Stimulated activated CD8-positive, alpha-beta memory T cell treated with anti-CD3 and anti-CD28 coated beads, Interleukin-7, amount 100 ng/mL, for 1 hour (primary cell): ENCODE results near the gene RBM45.
"Not testable (repeated sequence)": the region's sequence is repeated elsewhere in the genome, so short reads cannot be mapped to it uniquely, and the experiment has no call there.

Source experiments
- DNase-seq, 2 donors: peaks; one replicate each; pipeline ENCODE4 v3.0.0-alpha.2; 2020; ENCODE audit warnings: low read depth in 2 of 2

RBM45 gene, protein sequence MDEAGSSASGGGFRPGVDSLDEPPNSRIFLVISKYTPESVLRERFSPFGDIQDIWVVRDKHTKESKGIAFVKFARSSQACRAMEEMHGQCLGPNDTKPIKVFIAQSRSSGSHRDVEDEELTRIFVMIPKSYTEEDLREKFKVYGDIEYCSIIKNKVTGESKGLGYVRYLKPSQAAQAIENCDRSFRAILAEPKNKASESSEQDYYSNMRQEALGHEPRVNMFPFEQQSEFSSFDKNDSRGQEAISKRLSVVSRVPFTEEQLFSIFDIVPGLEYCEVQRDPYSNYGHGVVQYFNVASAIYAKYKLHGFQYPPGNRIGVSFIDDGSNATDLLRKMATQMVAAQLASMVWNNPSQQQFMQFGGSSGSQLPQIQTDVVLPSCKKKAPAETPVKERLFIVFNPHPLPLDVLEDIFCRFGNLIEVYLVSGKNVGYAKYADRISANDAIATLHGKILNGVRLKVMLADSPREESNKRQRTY

DNA sequence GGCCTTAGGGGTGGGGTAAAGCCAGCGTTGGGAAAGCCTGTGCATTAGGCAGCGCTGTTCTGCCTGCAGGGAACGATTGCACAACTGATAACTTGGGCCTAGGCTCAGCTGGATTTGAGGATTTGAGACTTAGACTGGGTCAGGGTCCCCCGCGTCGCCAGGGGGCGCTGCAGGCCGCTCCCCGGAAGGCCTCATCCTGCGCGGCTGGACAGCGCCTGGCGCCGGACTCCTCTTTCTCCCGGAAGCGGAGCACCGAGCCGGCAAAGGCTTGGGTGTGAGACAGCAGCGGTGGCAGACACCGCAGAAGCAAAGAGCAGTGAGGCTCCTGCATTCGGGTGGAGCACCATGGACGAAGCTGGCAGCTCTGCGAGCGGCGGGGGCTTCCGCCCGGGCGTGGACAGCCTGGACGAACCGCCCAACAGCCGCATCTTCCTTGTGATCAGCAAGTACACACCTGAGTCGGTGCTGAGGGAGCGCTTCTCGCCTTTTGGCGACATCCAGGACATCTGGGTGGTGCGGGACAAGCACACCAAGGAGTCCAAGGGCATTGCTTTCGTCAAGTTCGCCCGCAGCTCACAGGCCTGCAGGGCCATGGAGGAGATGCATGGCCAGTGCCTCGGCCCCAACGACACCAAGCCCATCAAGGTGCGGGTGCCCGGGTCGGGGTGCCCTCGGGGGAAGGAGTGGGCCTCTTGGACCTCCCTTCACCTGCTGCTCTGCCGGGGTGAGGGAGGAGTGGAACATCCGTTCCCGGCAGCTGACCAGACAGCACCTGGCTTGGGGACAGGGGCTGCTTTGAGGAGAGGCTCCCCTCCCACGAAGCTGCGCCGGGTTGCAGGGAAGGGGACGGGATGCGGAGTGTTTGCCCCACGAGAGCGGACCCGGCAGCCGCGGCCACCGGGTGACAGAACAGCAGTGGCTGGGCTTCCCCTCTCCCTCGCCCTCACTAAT is at the start of gene RBM45:
TSS of gene RBM45 (plus strand) at position 236 of the 951 bp plus-strand sequence. CDS start at position 346, 110 bp downstream.
- peak; percentile 69 to 73 for DNase-seq

DNA sequence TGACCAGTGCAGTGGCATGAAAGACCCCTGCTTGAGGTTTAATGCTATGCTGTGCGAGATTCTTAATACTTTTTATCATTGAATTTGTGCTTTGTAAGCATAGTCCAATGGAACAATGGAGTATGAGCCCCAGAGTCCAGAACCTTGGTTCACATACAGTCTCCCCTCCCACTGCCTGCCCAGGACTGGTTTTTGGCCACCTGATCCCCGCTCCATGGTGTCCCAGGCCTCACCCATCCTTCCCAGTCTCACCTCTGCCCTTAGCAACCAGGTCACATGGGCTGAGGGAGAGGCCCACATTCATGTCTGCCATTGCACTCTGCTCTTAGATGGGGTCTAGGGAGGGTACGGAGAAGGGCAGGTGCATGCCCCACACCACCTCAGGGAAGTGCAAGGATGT is 45.9 kb upstream of the RBM45 start:
- DNase-seq = no peak

DNA sequence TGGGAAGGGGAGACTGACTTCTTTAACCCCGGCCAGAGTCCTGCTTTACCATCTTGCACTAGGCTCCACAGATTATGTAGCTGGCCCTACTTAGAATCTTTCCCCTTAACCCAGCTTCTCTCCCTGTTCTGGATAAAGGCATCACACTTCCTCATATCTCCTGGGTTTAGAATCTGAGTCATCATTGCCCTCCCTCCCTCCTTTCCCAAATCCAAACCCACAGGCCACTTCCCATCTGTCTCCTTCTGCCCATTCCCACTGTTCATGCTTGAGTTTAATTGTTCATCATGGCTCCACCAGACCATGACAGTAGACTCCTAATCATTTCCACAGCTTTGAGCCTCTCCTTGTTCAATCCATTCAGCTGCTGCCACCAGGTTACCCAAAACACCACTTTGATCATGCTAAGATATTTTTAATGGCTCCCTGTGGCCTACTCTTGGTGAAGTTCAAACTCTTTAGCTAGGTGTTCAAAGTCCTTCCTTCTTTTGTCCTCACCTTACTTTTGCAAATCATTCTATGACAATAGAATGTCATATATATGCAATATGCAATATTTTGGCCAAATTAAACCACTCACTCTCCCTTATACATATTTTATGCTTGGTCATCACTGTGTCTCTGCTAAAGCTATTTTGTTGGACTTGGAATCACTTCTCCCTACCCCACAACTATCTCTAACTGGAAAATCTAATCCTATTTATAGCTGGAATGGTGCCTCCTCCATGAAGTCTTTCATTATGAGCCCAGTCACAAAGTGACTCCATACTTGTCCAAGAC is 45.2 kb upstream of the RBM45 start:
- DNase-seq = no peak

DNA sequence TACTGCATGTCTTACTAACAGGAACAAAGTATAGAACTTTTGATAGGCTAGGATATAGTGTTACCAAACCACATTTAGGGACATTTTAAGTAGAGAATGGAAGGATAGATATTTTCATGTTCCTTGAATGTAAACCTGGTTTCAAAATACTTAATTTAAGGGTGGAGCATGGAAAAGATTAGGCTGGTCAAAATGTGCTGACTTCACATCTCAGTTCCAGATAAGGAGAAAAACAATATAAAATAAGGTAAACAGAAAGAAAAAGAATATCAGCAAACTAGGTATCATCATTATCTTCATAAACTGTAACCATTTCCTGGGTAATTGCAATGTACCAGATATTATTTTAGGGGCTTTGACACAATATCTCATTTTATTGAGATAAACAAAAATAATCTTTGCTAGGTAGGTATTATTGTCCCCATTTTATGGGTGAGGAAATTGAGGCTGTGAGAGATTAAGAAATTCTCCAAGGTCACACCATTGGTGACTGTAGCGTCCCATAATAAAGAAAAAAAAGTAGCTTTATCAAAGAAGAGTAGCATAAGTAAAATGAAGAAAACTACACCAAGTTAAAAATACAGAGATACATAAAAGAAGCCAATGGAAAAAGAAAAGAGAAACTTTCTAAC is 43.3 kb upstream of the RBM45 start:
- no peak for DNase-seq

DNA sequence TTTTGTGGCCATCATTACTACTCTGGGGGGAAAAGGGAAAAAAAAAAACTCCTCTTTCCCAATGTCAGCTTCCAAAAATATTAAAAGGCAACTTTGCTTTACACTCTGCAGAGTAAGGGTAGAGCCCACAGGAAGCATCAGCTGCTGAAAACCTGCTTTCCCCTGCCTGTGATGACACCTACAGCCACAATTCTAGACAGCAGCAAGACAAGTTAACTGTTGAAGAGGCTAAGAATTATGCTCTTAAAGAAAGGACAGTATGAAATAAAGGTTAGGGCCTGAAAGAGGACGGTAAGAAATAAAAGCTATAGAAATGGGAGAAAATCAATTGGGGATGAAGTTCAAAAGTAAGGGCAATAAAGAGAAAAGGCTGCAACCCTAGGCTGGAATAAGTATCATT is 42.7 kb upstream of the RBM45 start:
- DNase-seq = no peak

DNA sequence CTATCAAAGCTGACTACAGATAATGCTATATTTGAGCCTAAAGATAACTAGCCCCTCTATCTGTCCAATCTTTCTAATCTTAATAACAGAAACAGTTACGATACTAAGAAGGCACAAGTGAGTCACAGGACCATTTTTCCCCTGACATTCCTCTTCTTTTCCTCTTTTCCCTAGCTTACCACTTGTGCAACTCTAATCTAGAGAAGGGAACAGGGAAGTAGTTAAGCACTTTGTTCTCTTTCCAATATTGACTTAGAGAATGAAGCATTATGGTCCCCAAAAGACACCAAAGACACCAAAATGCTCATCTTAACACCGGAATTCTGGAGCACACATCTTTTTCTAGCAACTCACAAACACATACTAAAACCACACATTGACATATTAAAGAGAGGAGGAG is 41.4 kb upstream of the RBM45 start:
- DNase-seq = no peak

DNA sequence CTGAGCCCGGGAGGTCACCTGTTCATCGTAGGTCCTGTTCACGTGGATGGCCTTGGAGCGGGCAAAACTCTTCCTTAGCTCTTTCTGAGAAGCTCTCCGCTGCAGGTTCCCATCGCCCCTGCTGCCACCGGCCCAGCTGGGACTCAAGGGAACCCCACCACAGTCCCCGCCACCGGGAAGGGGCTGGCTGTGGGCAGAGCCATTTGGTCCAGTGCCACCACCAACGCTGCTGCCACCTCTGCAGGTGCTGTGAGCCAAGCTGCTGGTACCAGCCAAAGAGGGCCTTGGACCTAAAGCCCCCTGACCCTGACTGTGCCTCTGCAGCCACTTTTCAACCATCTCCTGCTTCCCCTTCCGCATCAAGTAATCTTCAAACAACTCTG is 40.2 kb upstream of the RBM45 start:
- no peak for DNase-seq

DNA sequence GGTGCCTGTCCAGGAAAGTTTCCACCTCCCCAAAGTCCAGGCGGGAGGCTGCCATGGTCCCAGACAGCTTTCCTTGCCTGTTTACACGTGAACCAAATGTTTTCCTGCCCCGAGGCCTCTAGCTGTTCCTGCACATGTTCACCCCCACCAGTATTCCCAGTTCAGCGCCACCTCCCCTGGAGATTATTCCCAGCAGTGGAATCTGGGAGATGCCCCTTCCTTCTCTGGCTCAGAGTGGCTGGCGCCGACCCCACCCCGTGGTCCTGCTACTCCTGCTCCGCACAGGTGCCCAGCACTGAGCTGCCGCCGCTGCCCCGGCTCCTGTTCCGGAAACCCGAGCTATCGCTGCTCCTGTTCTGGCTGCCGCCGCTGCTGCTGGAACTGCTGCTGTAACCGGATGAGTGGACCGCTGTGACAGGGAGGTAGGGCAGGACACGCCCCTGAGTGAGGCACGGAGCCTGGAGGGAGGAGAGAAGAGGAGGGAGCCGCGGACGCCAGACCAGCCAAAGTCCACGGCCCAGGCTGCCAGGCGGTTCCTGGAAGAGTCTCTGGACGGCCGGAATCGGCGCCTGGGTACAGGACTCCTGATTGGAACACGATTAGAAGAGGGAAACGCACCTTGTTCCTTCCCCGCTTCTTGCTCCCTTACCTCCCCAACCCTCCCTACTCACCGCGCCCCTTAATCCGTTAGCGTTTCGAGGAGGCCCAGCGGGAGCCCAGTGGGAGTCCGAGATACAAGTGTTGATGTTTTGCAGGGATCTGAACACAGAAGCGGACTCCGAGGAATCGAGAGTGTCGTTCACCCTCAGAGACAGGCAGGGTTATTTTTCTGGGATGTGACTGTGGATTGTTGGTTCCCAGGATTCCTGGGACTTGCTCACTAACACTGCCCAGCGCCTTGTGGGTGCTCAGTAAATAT is 39.6 kb upstream of the RBM45 start, which contains the start of gene PDE11A:
TSS of gene PDE11A (minus strand) at position 395 of the 919 bp plus-strand sequence. CDS start at position 55, 340 bp downstream.
- no peak for DNase-seq

DNA sequence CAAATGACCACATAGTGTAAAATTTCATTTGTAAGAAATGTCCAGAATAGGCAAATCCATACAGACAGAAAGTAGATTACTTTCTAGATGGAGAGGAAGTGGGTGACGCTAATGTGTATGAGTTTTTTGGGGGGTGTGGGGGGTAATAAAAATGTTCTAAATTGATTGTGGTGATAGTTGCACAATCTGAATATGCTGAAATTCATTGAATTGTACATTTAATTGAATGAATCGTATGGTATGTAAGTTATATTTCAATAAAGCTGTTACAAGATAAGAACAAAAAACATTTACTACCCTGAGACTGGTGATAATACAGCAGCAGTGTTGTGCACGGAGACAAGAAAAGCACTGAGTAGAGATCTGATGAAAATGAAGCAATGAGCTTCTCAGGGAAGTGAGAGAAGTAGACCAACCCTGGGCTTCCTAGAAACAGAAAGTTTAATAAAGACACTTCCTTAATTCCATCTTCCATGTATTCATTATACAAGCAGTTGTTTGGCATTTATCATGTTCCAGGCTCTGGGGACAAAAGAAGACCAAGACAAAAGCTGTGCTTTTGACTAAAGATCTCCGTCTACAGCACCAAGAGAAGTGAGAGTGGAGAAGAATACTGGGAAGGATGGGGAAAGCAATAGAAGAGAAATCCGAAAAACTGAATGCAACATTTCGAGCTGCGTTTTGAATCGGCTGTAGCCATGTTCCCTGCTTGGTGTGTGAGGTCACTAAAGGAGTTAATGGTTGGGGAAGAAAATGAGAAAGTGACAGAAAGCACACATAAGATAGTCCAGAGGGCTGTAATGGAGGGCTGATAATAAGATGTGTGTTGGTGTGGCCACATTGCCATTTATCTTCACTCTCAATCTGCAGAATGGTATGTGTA is 37.9 kb upstream of the RBM45 start:
- no peak for DNase-seq

DNA sequence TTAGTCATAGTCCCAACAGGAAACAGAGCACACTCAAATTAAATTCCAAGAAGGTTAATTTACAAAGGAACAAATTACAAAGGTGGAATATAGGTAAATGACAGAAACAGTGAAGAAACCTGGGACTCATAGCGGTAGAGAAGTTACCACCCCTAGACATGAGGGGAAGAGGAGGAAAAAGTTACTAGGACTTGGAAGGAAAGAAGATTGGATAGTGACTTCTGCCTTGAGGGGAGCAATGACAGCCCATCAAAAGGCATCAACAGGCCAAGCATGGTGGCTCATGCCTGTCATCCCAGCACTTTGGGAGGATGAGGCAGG is 37.3 kb upstream of the RBM45 start:
- no peak for DNase-seq

DNA sequence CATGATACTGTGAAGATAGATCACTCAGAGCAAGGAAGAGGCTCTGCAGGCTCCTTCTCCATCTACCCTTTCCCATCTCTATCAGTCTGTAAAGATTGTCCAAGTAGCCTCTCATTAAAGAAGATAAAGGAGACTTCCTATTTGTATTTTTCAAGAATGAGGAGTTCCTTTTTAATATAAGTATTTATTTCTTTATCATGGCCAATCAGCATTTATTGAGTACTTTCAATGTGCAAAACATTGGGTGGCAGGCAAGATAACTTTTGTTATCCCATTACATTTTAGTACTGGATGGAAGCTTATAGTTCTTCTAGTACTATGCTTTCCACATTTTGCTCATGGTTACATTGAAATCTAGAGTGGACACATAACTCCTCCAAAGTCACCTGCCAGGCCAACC is 36.1 kb upstream of the RBM45 start:
- DNase-seq = no peak

DNA sequence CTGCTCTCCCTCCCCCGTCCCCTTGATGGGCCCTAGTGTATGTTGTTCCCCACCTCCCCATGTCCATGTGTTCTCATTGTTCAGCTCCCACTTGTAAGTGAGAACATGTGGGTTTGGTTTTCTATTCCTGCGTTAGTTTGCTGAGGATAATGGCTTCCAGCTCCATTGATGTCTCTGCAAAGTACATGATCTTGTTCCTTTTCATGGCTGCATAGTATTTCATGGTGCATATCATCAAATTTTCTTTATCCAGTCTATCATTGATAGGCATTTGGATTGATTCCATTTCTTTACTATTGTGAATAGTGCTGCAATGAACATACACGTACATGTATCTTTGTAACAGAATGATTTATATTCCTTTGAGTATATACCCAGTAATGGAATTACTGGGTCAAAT is 33.0 kb upstream of the RBM45 start:
- DNase-seq = not testable (repeated sequence)

DNA sequence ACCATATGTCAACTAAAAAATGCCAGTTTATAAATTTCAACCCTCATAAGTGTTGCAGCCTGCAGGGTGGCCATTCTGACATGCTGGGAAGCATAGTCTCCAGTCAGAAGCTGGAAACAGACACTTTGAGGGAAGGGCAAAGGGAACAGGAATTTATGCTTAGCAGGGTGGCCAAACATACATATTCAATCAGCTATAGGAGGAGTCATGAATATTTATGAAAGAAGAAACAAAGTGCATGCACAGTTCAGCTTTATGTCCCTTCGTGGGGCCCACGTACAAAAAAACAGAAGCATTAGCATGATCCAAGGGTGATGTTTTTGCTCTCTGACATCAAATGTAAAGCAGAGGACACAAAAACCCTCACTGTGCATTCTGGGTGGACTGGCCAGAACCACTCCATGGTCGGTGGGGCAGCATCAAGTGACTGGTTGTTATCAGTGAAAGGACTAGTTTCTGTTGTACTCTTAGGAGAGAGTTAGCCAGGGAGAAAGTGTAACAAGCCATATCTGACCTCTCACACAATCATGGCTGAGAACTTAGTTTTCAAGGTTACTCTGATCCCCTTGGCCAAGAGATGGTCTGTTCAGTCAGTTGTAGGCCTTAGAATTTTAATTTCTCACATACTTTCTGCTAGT is 29.7 kb upstream of the RBM45 start:
- DNase-seq = no peak

DNA sequence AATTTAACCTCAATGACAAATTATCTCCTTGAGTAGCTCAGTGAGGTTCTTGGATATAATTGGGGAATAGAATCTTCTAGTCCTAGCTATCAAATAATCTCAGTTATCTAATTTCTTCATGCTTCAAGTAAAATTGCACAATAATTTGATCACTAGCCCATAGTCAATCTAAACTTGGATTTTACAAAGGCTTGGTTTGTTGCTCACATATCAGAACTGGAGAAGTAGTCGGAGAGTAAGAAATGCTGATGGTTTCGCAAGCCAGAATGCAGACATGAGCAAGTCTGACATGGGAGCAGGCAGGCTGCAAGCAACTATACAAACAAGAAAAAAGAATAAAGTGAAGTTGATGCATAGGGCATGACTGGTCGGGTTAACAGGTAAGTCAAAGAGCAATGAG is 28.0 kb upstream of the RBM45 start:
- DNase-seq = no peak

DNA sequence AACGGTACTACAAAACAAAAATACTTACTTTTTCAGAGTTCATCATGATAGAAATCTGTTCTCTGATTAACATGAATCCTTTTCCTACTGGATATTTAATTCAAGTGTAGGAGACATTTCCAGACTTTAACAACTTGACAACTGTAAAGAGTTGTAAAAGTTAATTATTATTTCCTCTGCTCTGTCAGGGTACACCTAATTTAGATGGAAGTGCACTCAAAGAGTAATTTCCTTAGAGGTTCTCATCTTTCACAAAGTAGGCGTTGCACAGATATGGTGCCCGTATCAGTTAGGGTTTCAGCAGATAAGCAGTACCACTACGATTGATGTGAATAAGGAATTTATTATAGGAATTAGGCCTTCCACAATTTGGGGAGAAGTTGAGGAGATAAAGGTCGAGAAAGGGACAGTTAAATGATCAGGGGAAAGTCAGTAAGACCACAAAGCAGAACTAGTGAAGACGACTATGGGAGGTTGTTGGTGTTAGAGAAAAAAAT is 23.4 kb upstream of the RBM45 start:
- no peak for DNase-seq

DNA sequence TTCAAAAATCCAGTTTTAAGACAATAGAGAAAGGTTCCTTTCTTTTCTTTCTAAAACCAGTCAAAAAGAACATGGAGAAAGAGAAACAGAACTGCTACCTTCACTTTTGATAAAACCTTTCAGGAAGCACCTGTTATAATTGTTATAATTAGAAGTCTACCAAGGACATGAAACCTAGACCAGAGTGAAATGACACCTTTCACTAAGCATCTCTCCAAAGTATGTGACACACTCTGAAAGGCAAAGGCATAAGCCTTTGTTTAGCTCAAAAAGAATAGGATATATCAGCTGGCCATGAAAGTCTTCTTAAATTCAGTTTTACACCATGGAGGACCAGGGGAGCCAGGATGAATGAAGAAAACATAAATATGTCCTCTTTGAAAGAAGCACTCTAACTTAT is 18.8 kb upstream of the RBM45 start:
- no peak for DNase-seq

DNA sequence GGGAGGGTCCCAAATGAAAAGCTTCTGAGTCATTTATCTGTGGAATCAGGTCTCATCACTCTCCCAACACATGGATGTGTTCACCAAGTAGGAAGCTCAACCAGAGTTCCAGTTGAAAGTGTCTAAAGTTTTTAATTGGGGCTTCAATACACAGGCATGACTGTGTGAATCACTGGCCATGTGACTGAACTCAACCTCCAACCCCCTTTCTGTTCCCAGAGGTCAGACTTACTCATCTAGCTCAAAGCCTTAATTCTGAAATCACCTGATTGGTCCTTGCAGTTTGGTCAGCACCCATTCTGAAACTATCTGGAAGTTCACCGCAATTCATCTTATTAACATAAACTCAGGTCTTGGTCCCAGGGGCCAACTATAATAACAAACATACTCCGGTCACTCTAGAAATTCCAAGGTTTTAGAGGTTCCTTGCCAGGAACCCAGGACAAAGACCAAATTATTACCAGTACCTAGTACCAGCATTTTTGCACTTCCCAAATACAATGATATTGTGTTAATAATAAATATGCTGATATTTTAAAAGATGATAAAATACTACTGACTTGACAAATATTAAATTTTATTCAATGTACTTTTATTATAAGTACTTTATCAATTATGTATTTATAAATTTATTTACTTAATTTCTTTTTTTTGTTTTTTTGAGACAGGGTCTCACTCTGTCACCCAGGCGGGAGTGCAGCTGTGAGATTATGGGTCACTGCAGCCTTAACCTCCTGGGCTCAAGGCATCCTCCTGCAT is 10.7 kb upstream of the RBM45 start:
- no peak for DNase-seq

DNA sequence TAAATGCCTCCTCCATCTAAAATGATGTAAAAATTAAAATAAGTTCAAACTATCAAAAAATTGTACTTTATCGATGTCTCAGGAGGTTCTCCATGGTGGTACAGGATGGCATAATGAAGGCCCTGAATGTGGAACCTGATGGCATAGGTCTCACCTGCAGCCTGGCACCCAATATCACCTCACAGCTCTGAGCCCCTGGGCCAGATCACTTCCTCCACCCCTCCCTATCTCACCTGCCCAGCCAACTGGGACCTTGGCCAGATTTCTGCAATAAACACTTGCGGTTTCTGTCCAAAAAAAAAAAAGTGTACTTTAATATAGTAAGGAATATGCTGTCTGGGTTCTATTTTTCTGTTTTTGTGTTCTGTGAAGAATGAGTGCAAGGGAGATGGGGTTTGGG is 6.7 kb upstream of the RBM45 start:
- DNase-seq = no peak
